Stimulated activated CD4-positive, alpha-beta T cell treated with anti-CD3 and anti-CD28 coated beads, Interleukin-4, amount 100 ng/mL, for 48 hours (primary cell): ENCODE results near the gene COPS8.
A peak's percentile ranks its signal among the peaks of the same experiment; 100 is the strongest.

ENCODE experiments used
- DNase-seq, 2 donors: peaks; one replicate each; pipeline ENCODE4 v3.0.0-alpha.2; 2020; ENCODE audit warnings: low read depth in 2 of 2

COPS8 gene

GRCh38 chr2:237085248-237086221 is at the start of gene COPS8:
COPS8 (plus strand) TSS chr2:237085889; CDS start chr2:237085965, 76 bp downstream.
- DNase-seq, result peak; percentile 87 to 89

- DNase-seq, result no peak
Observed at GRCh38 chr2:237039301-237040031, 46.2 kb upstream of the COPS8 start.

GRCh38 chr2:237041231-237041630 is 44.5 kb upstream of the COPS8 start:
- no peak for DNase-seq

DNA sequence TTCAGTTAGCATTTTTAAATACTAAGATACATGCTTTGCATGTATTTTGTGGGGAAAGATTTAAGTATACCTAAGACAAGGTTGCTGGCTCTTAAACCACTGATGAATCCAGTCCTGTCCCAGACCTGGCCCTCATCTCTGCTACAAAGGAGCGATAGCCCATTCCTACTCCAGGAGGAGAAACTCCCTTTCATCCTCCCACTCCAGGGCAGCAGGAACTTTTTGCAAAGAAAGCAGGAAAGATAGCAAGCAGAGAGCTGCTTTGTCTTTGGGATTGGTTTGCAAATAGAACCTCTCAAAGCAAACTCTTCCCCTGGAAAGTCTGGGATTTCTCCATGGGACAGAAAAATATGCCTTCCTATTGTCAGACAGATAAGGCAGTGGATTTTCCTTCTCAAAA is 43.6 kb upstream of the COPS8 start:
- DNase-seq, result no peak

DNA sequence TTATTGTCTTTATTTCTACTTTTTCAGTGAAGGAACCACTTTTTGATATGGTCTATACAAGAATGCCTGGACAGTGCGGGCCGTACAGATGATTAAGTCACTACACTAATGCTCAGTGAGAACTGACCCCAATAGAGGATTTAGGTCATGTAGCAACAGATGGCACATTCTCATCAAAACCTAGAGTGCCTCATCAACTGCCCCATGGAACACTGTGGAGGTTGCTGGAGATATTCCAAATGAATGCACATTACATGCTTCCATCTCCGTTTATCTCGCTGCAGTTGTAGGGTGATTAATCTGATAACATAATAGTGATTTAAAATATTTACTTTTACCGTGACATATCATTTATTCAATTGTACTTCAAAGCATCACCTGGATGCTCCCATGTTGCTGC is 41.8 kb upstream of the COPS8 start:
- no peak for DNase-seq

GRCh38 chr2:237044281-237044680 is 41.4 kb upstream of the COPS8 start:
- no peak for DNase-seq

DNA sequence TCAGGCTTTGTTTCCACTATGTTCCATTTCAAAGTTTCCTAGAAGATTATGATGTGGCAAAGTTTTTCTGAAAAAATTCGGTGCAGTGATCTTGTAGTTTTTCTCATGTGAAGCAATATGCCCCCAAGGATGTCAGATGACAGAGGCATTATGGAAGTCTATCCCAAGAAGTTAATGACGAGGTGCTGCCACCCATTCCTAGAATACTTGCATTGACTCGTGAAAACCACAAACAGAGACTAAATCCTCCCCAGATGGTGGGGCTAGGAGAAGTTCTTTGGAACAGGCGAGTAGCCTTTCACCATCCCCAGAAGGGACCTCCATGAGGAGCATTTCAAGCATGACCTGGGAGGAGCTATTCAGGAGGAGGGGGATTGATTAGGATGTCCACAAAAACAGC is 40.2 kb upstream of the COPS8 start:
- no peak for DNase-seq

- DNase-seq, result no peak
Observed at GRCh38 chr2:237048595-237048994, 37.1 kb upstream of the COPS8 start.

DNA sequence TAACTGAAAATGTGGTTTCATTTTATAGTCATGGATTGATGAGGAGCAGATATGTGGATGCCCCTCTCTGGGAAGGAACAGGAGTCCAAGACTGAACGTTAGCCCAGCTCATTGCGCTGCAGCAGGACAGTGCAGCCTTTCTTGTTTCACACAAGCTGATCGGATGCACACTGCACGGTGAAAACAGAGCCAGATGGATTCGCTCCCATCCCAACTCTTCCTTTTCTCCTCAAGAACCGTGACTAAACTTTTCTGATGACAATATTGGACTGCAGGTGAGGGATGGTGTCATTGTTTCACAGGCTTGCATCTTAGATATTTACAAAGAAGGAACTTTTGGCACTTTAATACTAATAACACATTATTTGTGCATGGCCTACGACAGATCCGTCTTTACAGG is 33.8 kb upstream of the COPS8 start:
- DNase-seq, result no peak

- DNase-seq, result no peak
Observed at GRCh38 chr2:237053066-237053465, 32.6 kb upstream of the COPS8 start.

GRCh38 chr2:237055386-237056100 is 30.1 kb upstream of the COPS8 start:
- DNase-seq, result no peak

- DNase-seq, result no peak
Observed at GRCh38 chr2:237056287-237056875, 29.3 kb upstream of the COPS8 start.

DNA sequence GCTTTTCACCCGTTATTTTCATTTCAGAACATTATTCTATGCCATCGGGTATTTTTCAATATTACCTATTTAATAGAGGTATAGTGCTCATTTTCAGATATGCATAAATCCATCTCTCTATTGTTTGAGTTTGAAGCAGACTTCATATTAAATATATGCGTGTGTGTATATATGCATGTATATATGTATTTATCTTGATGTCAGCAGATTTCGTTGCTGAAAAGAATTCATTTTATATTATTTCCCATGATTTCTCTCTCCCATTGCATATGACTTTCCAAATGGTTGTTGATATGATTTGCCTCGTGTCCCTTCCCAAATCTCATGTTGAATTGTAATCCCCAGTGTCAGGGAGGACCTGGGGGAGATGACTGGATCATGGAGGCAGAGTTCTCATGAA is 28.6 kb upstream of the COPS8 start:
- no peak for DNase-seq

DNA sequence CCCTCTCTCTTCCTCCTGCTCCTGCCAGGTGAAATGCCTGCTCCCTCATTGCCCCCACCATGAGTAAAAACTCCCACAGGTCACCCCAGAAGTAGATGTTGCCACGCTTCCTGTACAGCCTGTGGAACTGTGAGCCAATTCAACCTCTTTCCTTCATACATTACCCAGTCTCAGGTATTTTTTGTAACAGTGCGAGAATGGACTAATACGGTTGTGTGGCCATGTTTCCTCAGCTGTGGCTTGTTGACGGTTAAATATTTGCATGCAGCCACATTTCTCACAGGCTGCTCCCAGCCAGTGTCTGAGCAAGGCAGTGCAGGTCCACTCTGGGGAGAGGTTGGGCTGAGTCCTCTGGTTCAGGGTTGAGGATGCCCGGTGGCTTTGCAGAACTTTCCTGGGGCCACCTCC is 27.8 kb upstream of the COPS8 start:
- no peak for DNase-seq

- no peak for DNase-seq
Observed at GRCh38 chr2:237058423-237058822, 27.3 kb upstream of the COPS8 start.

GRCh38 chr2:237059155-237059875 is 26.4 kb upstream of the COPS8 start:
- no peak for DNase-seq

GRCh38 chr2:237060534-237061312 is 25.0 kb upstream of the COPS8 start:
- DNase-seq, result no peak

DNA sequence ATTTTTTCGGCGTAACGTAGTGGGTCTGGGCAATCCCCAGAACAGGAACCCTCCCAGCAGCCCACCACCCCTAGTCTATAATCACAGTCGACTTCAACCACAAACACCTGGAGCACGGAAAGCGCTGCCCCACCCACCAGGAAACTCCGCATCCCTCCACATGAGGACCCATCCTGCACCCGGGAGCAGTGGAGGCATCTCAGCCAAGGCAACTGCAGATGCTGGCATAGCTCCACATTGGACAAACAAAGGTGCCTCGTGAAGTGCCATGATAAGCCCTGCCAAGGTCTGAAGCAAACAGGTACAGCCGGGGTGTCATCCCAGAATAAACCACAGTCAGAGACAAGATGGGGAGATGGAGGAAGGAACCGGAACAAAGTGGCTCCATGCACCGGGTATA is 24.3 kb upstream of the COPS8 start:
- no peak for DNase-seq

DNA sequence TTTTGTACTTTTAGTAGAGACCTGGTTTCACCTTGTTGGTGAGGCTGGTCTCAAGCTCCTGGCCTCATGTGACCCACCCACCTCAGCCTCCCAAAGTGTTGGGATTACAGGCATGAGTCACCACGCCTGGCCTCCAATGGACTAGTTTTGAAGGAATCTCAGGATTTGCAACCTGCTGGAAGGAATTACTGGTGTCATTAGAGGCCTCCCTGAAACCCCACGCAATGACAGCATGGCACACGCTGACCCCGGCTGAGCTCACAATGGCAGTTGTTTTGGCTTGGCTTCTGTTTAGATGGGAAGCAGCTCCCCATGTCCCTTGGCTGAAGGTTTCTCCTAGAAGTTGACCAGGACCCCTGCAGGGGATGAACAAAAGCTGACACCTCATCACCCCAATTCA is 23.1 kb upstream of the COPS8 start:
- DNase-seq, result no peak
